ENCODE results near the gene DAGLB. TPM values are rescaled to one million over a fixed set of nuclear protein-coding genes. Genes with fewer than 3 reads are reported as not detected.

DAGLB gene
- total RNA-seq, 2 donors from 2014 or later: 15.6 to 26.5 TPM

DNA sequence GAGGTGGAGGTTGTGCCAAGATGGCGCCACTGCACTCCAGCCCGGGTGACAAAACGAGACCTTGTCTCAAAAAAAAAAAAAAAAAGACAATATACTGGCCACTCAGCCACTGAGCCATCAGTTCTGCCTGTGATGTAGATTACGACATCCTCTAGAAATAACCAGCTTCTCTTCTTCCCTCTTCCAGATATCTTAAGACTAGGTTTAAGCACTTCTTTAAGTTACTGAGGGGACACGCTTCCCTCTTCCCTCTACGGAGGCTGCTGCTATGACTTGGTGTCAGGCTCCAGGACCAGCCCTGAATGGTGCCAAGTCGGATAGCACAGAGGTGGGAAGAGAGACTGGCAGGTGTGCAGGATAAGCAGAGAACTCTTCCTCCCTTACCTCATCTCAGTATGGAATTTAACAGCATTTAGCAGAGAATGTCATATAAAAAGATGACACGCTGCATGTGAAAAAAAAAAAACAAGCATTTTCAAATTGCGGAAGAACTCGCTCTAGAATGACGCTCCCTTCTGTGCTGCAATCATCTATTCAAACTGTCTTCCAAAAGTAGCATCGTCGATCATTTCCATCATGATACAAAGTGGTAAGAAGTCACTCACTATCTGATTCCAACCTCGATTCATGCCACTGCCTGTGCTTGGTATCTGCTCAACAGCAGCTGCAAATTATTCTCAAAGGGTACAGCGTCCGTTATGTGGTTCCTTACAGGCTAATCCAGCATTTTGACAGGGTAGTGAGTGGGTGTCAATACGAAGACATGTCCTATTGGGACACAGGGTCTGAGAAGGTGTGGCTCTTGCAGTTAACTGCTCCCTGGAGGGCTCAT lies 13.8 kb downstream of the DAGLB start:
- H3K4me1 ChIP-seq: no peaks in the 10 kb centered on the region
- no peaks in the 10 kb centered on the region for H3K36me3 ChIP-seq
- intact Hi-C loops (cut with DNase I): no loop called here

DNA sequence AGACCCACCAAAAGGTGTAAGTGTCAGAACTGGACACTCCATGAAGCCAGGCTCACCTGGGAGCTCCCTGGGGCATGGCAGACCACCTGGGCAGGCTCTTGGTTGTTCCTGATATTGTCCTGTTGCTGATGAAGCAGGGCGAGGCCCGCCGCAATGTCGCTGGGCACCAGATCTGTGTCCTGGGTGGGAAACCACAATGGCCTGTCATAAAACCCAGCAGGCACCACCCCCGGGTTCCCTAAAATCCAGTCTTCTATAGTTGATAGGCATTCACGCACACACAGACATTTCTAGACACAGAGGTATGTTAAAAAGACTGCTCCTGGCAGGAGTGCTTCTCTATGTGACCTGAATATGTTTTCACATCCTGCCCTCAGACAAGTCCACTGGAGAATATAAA lies 15.0 kb downstream of the DAGLB start:
- intact Hi-C loops (cut with DNase I): no loop called here
- DNase-seq: no peak
- no peak overlapping the region for H3K9ac ChIP-seq (ENCODE audit: low read depth in 2 of 2, low read length in 2 of 2)
- TF ChIP-seq, protein P1, sequence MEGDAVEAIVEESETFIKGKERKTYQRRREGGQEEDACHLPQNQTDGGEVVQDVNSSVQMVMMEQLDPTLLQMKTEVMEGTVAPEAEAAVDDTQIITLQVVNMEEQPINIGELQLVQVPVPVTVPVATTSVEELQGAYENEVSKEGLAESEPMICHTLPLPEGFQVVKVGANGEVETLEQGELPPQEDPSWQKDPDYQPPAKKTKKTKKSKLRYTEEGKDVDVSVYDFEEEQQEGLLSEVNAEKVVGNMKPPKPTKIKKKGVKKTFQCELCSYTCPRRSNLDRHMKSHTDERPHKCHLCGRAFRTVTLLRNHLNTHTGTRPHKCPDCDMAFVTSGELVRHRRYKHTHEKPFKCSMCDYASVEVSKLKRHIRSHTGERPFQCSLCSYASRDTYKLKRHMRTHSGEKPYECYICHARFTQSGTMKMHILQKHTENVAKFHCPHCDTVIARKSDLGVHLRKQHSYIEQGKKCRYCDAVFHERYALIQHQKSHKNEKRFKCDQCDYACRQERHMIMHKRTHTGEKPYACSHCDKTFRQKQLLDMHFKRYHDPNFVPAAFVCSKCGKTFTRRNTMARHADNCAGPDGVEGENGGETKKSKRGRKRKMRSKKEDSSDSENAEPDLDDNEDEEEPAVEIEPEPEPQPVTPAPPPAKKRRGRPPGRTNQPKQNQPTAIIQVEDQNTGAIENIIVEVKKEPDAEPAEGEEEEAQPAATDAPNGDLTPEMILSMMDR (IDR thresholded peaks at IDR 0.05): no peak
- no peak overlapping the region for H3K4me3 ChIP-seq
- no peaks in the 10 kb centered on the region for H3K9me3 ChIP-seq
- no peak overlapping the region for H3K27ac ChIP-seq
- no peaks in the 10 kb centered on the region for H3K36me3 ChIP-seq
- no peaks in the 10 kb centered on the region for H3K27me3 ChIP-seq
- H3K4me1 ChIP-seq: no peaks in the 10 kb centered on the region

More for the DNA sequence above, 13.8 kb downstream of the DAGLB start:
- DNase-seq: no peak
- H3K9me3 ChIP-seq: no peaks in the 10 kb centered on the region
- peak overlapping the region; percentile 8 for H3K27ac ChIP-seq
- no peak overlapping the region for H3K4me3 ChIP-seq
- TF ChIP-seq, protein P1 (IDR thresholded peaks at IDR 0.05): no peak
- H3K9ac ChIP-seq (ENCODE audit: low read depth in 2 of 2, low read length in 2 of 2): no peak overlapping the region
- no peaks in the 10 kb centered on the region for H3K27me3 ChIP-seq

DNA sequence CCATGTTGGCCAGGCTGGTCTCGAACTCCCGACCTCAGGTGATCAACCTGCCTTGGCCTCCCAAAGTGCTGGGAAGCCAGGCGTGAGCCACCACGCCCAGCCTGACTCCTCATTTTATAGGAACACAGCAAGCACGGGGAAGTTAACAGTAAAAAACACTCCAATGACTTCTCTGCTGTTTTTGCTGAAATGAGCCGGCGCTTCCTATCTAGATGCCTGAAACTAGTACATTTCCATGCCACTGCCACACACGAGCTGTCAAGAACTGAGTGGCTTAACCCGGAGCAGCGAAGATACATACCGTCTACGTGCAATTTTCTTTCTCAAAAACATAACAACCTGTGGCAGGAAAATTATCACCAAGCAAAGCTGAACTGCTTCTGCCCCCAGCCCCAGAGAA lies 16.8 kb downstream of the DAGLB start:
- no peaks in the 10 kb centered on the region for H3K36me3 ChIP-seq

DNA sequence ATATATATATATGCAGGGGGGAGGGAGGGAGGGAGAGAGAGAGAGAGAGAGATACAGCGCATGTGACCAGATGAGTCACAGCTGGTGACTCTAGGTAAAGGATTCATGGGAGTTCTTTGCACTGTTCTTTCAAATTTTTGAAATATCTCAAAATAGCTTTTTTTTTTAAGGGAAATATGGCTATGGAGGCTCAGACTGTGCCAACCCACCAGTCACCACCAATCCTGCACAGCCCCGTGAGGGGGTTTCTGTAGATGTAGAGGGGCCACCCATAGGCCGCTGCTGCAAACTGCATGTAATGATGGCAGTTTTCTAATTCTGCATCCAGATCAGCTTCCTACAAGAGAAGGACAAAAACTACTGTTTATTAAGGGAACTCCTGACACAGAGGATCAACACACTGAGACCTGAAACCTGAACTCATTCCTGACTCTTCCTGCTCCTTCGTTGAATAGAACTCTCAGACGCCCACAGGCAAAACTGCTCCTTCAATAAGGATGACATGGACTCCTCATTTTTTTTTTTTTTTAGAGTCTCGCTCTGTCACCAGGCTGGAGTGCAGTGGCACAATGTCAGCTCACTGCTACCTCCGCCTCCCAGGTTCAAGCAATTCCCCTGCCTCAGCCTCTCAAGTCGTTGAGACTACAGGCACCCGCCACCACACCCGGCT lies 17.3 kb downstream of the DAGLB start:
- H3K36me3 ChIP-seq: no peaks in the 10 kb centered on the region
- intact Hi-C loops (cut with DNase I): no loop called here
- H3K4me1 ChIP-seq: no peaks in the 10 kb centered on the region
- H3K9me3 ChIP-seq: no peaks in the 10 kb centered on the region
- no peak overlapping the region for H3K4me3 ChIP-seq
- TF ChIP-seq, protein P1 (IDR thresholded peaks at IDR 0.05): no peak
- no peak overlapping the region for H3K27ac ChIP-seq
- no peaks in the 10 kb centered on the region for H3K27me3 ChIP-seq
- H3K9ac ChIP-seq (ENCODE audit: low read depth in 2 of 2, low read length in 2 of 2): no peak overlapping the region
- DNase-seq: no peak

More for the DNA sequence above, 16.8 kb downstream of the DAGLB start:
- Histone ChIP-seq H3K9ac (ENCODE audit: low read depth in 2 of 2, low read length in 2 of 2) (no peak overlapping the region), H3K4me3 (no peak overlapping the region), H3K4me1 (no peaks in the 10 kb centered on the region), H3K27me3 (no peaks in the 10 kb centered on the region), H3K27ac (no peak overlapping the region), H3K9me3 (no peaks in the 10 kb centered on the region)
- TF ChIP-seq, protein P1 (IDR thresholded peaks at IDR 0.05): no peak
- intact Hi-C loops (cut with DNase I): no loop called here
- DNase-seq: no peak

DNA sequence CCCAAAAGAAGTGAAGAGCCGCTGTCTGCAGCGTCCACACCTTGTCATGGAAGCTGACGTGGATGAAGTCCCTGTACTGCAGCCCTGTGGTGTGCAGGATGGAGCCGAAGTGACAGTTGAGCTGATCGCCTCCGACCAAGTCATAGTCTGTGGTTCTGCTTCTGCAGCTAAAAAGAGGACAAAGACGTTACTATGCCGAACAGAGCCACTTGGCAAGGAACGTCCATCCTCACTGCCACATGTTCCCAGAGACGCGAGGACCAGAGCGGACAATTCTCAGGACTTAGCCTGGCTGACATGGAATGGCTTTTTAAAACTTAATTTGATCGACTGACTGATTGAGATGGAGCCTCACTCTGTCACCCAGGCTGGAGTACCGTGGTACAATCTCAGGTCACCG lies 21.8 kb downstream of the DAGLB start:
- intact Hi-C loops (cut with DNase I): no loop called here
- no peak overlapping the region for H3K9ac ChIP-seq (ENCODE audit: low read depth in 2 of 2, low read length in 2 of 2)
- no peaks in the 10 kb centered on the region for H3K4me1 ChIP-seq
- no peak overlapping the region for H3K4me3 ChIP-seq
- H3K9me3 ChIP-seq: no peaks in the 10 kb centered on the region
- no peak overlapping the region for H3K27ac ChIP-seq
- H3K36me3 ChIP-seq: no peaks in the 10 kb centered on the region
- TF ChIP-seq, protein P1 (IDR thresholded peaks at IDR 0.05): no peak
- no peak for DNase-seq
- H3K27me3 ChIP-seq: no peaks in the 10 kb centered on the region
